HL-60 (cell line): ENCODE results near the gene FABP1.

Source experiments
- DNase-seq, 2 experiments: peaks; one replicate each; pipeline ENCODE4 v3.0.0-alpha.2; 2010 to 2020; ENCODE audit warnings: low read depth in 1 of 2, low spot score in 1 of 2
- H3K27ac ChIP-seq: fragments of 250-450 bp; sonication (Bioruptor Pico); replicated peaks from 2 replicates; pipeline ENCODE4 v1.5.1; 2020; ENCODE audit warnings: mild to moderate bottlenecking, moderate library complexity
- H3K27me3 ChIP-seq: fragments of 250-450 bp; sonication (Bioruptor Pico); 2 replicates; pipeline ENCODE4 v1.5.1; 2021; ENCODE audit warnings: mild to moderate bottlenecking, moderate library complexity; ENCODE audit not compliant: insufficient read depth, poor library complexity, severe bottlenecking
- H3K4me3 ChIP-seq: replicated peaks from 2 replicates; pipeline ENCODE4 v1.5.1; 2011; ENCODE audit warnings: mild to moderate bottlenecking, control low read depth, low read length; ENCODE audit not compliant: insufficient read depth
- CTCF ChIP-seq: IDR thresholded peaks from one replicate; pipeline ENCODE4 v1.5.1; 2011; ENCODE audit warnings: low read length, control low read depth, inconsistent platforms; ENCODE audit not compliant: insufficient read depth
- GABPA ChIP-seq: IDR thresholded peaks from 2 replicates; pipeline ENCODE4 v1.6.1; 2012; ENCODE audit warnings: low read depth
- POLR2AphosphoS5 ChIP-seq: IDR thresholded peaks from 2 replicates; pipeline ENCODE4 v1.6.1; 2012; ENCODE audit warnings: low read depth
- REST ChIP-seq: IDR thresholded peaks from 2 replicates; pipeline ENCODE4 v1.6.1; 2012; ENCODE audit warnings: low read depth; ENCODE audit not compliant: insufficient replicate concordance
- SPI1 ChIP-seq: IDR thresholded peaks from 2 replicates; pipeline ENCODE4 v1.6.1; 2012; ENCODE audit warnings: low read depth, mild to moderate bottlenecking, borderline replicate concordance

Gene FABP1

GRCh38 chr2:88123164-88123974 is 4.5 kb downstream of the FABP1 start:
- Histone ChIP-seq H3K27ac (no peak overlapping the region), H3K27me3 (no peaks in the 10 kb centered on the region), H3K4me3 (no peak overlapping the region)
- DNase-seq: no peak
- no peak for TF ChIP-seq SPI1
- TF ChIP-seq GABPA: no peak
- TF ChIP-seq POLR2AphosphoS5: no peak
- TF ChIP-seq CTCF: no peak
- no peak for TF ChIP-seq REST

GRCh38 chr2:88122141-88122884 is 5.5 kb downstream of the FABP1 start:
- no peak for DNase-seq
- H3K27ac ChIP-seq: no peak overlapping the region
- TF ChIP-seq SPI1: no peak
- no peak for TF ChIP-seq POLR2AphosphoS5
- no peak for TF ChIP-seq CTCF
- TF ChIP-seq GABPA: no peak
- TF ChIP-seq REST: no peak
- no peak overlapping the region for H3K4me3 ChIP-seq
- H3K27me3 ChIP-seq: no peaks in the 10 kb centered on the region

- H3K27ac ChIP-seq: no peak overlapping the region
- H3K27me3 ChIP-seq: no peaks in the 10 kb centered on the region
- no peak overlapping the region for H3K4me3 ChIP-seq
- no peak for TF ChIP-seq CTCF
- TF ChIP-seq POLR2AphosphoS5: no peak
- TF ChIP-seq SPI1: no peak
- no peak for TF ChIP-seq GABPA
- no peak for TF ChIP-seq REST
- no peak for DNase-seq
Observed at GRCh38 chr2:88121678-88122077, 6.2 kb downstream of the FABP1 start.
